HUES64 (cell line): Measurements from ENCODE around the gene NACA2.
"Not testable (repeated sequence)": the region's sequence is repeated elsewhere in the genome, so short reads cannot be mapped to it uniquely, and the experiment has no call there.

Source experiments
- H3K27ac ChIP-seq: 2 replicates; pipeline ENCODE4 v1.7.0; 2013; ENCODE audit warnings: low read depth, low read length, inconsistent platforms
- H3K27me3 ChIP-seq: 2 replicates; pipeline ENCODE4 v1.6.1; 2013; ENCODE audit warnings: mild to moderate bottlenecking, low read length; ENCODE audit not compliant: insufficient read depth
- H3K36me3 ChIP-seq: 2 replicates; pipeline ENCODE4 v1.6.1; 2013; ENCODE audit warnings: mild to moderate bottlenecking, low read length; ENCODE audit not compliant: insufficient read depth
- H3K4me1 ChIP-seq: 2 replicates; pipeline ENCODE4 v1.6.1; 2013; ENCODE audit warnings: mild to moderate bottlenecking, low read length, moderate library complexity; ENCODE audit not compliant: insufficient read depth
- H3K4me3 ChIP-seq: 2 replicates; pipeline ENCODE4 v1.5.1; 2013; ENCODE audit warnings: mild to moderate bottlenecking, low read length, moderate library complexity
- H3K9ac ChIP-seq: 2 replicates; pipeline ENCODE4 v1.6.1; 2013; ENCODE audit warnings: mild to moderate bottlenecking, low read depth, low read length
- H3K9me3 ChIP-seq: 2 replicates; pipeline ENCODE4 v1.6.1; 2013; ENCODE audit warnings: low read depth, low read length; ENCODE audit not compliant: insufficient read depth
- WGBS: fragments of 150-250, 120-280 bp; methylation state at CpG from one replicate; pipeline ENCODE4 v1.1.7; 2013; ENCODE audit warnings: missing lambda C conversion rate; 5-methylcytosine and 5-hydroxymethylcytosine counted together

NACA2 gene

DNA sequence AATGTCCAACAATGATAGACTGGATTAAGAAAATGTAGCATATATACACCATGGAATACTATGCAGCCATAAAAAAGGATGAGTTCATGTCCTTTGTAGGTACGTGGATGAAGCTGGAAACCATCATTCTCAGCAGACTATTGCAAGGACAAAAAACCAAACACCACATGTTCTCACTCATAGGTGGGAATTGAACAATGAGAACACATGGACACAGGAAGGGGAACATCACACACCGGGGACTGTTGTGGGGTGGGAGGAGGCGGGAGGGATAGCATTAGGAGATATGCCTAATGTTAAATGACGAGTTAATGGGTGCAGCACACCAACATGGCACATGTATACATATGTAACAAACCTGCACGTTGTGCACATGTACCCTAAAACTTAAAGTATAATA, 24.6 kb downstream of the NACA2 start:
- not testable (repeated sequence) for H3K4me3 ChIP-seq, H3K4me1 ChIP-seq, H3K36me3 ChIP-seq, H3K9ac ChIP-seq, H3K27me3 ChIP-seq, H3K27ac ChIP-seq
- peaks cover 17% of the 10 kb centered on the region for H3K9me3 ChIP-seq
- 93% methylated on average over 2 of the region's 5 CpGs for WGBS

DNA sequence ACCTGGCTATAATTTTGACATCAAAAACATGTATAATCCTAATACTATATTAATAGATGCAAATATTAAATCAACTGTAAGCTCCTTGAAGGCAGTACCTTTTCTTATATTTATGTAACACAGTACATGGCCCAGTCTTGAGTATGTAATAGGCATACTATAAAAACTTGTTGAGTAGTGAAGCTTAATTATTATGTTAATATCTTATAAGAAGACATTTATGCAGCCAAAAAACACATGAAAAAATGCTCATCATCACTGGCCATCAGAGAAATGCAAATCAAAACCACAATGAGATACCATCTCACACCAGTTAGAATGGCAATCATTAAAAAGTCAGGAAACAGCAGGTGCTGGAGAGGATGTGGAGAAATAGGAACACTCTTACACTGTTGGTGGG, 25.2 kb downstream of the NACA2 start:
- H3K9ac ChIP-seq, H3K4me3 ChIP-seq, H3K36me3 ChIP-seq, H3K27me3 ChIP-seq, H3K4me1 ChIP-seq, H3K27ac ChIP-seq: not testable (repeated sequence)
- peaks cover 11% of the 10 kb centered on the region for H3K9me3 ChIP-seq

DNA sequence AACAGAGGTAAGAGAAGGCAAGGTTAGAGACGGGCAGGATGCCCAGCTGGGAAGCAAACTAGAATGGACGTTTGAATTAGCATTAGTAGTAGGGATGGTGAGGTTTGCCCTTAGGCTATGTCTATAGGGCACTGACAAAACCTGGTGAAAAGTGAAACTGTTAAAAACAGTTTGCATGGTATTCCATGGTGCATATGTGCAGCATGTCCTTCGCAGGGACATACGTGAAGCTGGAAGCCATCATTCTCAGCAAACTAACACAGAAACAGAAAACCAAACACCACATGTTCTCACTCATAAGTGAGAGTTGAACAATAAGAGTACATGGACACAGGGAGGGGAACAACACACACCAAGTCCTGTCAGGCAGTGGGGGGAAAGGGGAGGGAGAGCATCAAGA, 25.8 kb downstream of the NACA2 start:
- Histone ChIP-seq H3K27me3 (no peaks in the 10 kb centered on the region), H3K36me3 (no peaks in the 10 kb centered on the region), H3K9ac (no peak overlapping the region), H3K9me3 (peaks cover 5% of the 10 kb centered on the region; the same call in 1 of the 2 replicates), H3K27ac (no peak overlapping the region), H3K4me3 (no peak overlapping the region), H3K4me1 (no peaks in the 10 kb centered on the region)
- whole genome bisulfite sequencing, result 66% methylated on average over 3 of the region's 4 CpGs

DNA sequence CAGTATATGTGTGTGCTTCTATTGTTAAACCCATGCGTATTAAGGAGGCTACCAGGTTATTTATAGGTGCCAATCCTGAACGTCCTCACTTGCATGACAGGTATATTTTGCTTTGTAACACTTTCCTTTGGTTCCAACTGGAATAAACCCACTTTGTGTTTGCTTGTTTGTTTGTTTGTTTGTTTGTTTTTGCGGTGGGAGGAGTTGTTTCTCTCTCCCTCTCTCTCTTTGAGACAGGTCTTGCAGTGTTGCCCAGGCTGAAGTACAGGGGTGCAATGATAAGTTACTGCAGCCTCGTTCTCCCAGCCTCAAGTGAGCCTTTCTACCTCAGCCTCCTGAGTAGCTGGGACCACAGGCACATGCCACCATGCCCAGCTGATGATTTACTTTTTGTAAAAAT, 28.7 kb downstream of the NACA2 start:
- H3K4me3 ChIP-seq, result no peak overlapping the region
- WGBS, result 90% methylated on average over 4 of the region's 4 CpGs
- H3K36me3 ChIP-seq, result no peaks in the 10 kb centered on the region
- no peak overlapping the region for H3K9ac ChIP-seq
- H3K27ac ChIP-seq, result no peak overlapping the region
- H3K9me3 ChIP-seq, result no peaks in the 10 kb centered on the region
- no peaks in the 10 kb centered on the region for H3K4me1 ChIP-seq
- H3K27me3 ChIP-seq, result no peaks in the 10 kb centered on the region

DNA sequence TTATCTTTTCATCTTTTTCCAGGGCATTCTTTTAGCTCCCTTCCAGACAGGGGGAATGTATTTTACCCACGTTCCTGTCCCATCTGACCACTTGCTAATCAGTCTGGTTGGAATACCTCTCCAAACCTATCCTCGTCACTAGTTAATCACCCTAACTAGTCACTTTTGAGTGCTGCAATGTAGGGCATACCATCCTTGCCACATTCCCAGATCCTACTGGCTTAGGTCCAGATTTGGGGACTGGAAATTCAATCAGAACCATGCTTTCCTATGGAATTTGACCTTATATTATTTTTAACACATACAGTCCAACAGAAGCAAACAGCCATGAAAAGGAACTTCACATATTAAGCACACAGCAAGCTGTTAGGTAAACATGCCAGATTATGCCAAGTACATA, 29.7 kb downstream of the NACA2 start:
- Histone ChIP-seq H3K4me1 (no peaks in the 10 kb centered on the region), H3K27ac (no peak overlapping the region), H3K9ac (no peak overlapping the region), H3K4me3 (no peak overlapping the region), H3K36me3 (no peaks in the 10 kb centered on the region), H3K27me3 (no peaks in the 10 kb centered on the region), H3K9me3 (no peaks in the 10 kb centered on the region)
- whole genome bisulfite sequencing, result 85% methylated on average over 2 of the region's 2 CpGs

DNA sequence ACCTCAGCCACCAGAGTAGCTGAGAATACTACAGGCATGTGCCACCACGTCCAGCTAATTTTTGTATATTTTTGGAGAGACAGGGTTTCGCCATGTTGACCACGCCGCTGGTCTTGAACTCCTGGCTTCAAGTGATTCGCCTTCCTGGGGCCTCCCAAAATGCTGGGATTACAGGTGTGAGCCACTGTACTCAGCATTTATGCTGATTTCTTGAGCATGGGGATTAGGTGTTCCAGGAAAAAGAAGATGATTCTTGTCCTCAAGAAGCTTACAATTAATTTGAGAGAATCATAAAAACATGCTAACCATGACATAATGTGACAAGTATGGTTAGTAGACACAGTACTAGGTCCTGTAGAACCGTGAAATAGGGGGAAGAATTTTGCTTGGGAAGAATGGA, 30.9 kb downstream of the NACA2 start:
- Histone ChIP-seq H3K36me3 (no peaks in the 10 kb centered on the region), H3K4me1 (no peaks in the 10 kb centered on the region)
- WGBS, result 91% methylated on average over 6 of the region's 6 CpGs

DNA sequence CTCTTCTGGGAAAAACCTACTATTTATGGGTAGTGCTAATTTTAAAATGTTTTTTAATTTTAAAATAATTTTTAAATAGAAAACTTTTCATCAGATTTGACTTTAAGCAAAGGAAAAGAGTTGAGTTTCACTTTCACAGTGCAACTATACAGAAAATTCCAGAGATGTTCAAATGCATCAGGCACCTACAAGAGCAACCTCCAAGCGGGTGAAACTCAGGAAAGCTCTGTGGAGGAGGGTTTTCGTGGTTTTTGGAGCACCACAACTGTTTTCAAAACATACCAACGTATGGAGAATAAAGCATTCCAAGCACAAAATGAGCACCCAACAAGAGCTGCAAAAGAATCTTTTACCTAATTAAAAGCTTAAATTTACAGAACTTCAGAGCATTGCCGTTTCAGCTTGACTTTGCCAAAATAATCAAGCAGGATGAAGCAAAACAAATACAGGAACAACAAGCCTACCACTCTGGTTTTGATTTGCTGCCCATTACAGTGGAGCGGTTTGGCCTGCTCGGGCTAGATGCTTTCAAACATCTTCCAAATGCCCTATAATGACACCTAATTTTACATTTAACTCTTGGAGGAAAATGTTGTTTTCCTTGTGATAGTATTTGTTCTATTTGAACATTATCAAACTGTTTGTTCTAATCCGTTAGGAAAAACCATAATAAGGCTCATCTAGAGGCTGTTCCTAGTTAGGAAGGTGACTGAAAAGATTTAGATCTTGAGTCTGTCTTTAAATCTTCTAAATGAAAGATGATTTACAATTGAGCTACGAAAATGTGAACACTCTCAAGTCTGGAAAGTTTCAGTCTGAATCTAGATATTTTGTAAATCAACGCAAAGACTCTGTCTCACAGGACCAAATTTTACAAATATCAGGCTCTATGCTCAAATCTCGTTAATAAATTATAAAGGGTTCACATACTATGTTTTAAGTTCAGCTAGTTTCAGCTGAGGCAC, 34.5 kb downstream of the NACA2 start:
- no peaks in the 10 kb centered on the region for H3K27me3 ChIP-seq
- 94% methylated on average over 10 of the region's 10 CpGs for WGBS
- no peak overlapping the region for H3K9ac ChIP-seq
- H3K4me1 ChIP-seq, result no peaks in the 10 kb centered on the region
- H3K9me3 ChIP-seq, result no peaks in the 10 kb centered on the region
- no peak overlapping the region for H3K27ac ChIP-seq
- H3K4me3 ChIP-seq, result no peak overlapping the region
- no peaks in the 10 kb centered on the region for H3K36me3 ChIP-seq

More for the DNA sequence above, 30.9 kb downstream of the NACA2 start:
- Histone ChIP-seq H3K27me3 (no peaks in the 10 kb centered on the region), H3K9ac (no peak overlapping the region), H3K27ac (no peak overlapping the region), H3K9me3 (no peaks in the 10 kb centered on the region), H3K4me3 (no peak overlapping the region)

DNA sequence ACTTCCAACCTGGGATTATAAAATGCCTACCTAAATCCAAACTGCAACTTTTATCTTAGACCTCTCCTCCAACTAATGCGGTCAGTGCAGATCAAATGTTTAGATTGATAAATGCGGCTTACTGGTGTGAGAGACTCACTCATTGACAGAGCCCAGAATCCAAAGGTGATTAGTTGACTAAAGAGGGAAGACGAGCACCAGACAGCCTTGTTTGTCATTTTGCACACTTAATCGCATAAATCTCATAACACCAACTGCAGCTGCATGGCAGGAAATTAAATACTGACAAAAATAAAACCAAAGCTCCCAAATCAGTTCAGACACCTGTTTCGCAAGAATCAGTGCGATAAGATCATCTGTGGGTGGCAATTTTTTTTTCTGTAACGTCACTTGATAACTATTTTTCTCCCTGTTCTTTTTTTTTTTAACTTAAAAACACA, 35.9 kb downstream of the NACA2 start:
- H3K9ac ChIP-seq, result no peak overlapping the region
- 87% methylated on average over 7 of the region's 7 CpGs for WGBS
- no peak overlapping the region for H3K27ac ChIP-seq
- no peaks in the 10 kb centered on the region for H3K36me3 ChIP-seq
- no peaks in the 10 kb centered on the region for H3K27me3 ChIP-seq
- no peaks in the 10 kb centered on the region for H3K9me3 ChIP-seq
- no peak overlapping the region for H3K4me3 ChIP-seq
- H3K4me1 ChIP-seq, result no peaks in the 10 kb centered on the region

DNA sequence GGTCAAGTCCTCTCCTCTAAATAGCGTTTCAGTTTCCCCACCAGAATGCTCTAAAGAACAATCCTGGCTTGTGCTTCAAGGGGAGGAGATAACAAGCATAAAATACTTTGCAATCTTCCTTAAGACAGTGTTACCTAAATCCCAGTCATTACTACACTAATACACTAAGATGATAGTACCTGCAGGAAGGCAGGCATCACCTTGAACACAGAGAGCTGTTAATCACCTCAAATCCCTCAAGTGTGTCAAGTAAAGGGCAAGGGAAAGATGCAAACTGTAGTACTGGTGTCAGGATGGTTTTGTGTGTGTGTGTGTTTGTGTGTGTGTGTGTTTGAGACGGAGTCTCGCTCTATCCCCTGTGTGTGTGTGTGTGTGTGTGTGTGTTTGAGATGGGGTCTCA, 36.8 kb downstream of the NACA2 start:
- Histone ChIP-seq H3K9ac (no peak overlapping the region), H3K4me1 (no peaks in the 10 kb centered on the region), H3K27ac (no peak overlapping the region), H3K27me3 (no peaks in the 10 kb centered on the region), H3K4me3 (no peak overlapping the region), H3K36me3 (no peaks in the 10 kb centered on the region), H3K9me3 (no peaks in the 10 kb centered on the region)
- WGBS, result 74% methylated on average over 3 of the region's 3 CpGs

DNA sequence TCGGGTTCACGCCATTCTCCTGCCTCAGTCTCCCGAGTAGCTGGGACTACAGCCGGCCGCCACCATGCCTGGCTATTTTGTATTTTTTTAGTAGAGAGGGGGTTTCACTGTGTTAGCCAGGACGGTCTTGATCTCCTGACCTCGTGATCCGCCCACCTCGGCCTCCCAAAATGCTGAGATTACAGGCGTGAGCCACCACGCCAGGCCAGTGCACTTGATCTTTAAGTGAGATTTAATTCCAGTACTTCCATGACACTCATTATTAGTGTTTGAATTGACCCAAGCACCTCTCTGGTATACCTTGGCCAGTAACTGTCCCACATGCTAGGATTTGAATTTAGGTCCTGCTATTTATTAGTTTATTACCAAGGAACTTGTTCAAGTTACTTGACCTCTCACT, 38.5 kb downstream of the NACA2 start:
- 94% methylated on average over 11 of the region's 11 CpGs for WGBS

DNA sequence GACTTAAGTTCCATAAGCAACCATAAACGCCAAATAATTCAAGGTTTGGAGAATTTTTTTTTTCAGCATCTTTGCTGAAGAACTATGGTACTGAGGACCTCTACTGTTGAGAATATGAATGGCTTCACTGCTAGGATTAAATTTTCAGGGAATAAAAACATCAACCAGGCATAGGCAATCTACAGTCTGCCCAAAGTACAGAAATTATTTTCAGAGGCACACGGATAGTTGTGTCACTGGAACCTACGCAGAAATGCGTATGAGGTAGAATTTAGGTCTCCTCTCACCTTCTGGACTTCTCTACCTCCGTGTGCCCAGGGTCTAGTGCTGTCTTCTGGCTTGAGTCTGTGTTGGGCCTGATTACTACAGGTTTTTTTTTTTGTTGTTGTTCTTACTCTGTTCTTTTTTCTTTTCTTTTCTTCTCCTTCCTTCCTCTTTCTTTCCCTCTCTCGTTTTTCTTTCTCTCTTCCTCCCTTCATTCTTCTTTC, 39.7 kb downstream of the NACA2 start:
- no peak overlapping the region for H3K27ac ChIP-seq
- 29% methylated on average over 5 of the region's 6 CpGs for WGBS
- H3K36me3 ChIP-seq, result no peaks in the 10 kb centered on the region
- H3K4me1 ChIP-seq, result no peaks in the 10 kb centered on the region
- H3K9ac ChIP-seq, result no peak overlapping the region
- no peaks in the 10 kb centered on the region for H3K27me3 ChIP-seq
- no peaks in the 10 kb centered on the region for H3K9me3 ChIP-seq
- no peak overlapping the region for H3K4me3 ChIP-seq

More for the DNA sequence above, 38.5 kb downstream of the NACA2 start:
- H3K4me3 ChIP-seq, H3K9ac ChIP-seq, H3K9me3 ChIP-seq, H3K4me1 ChIP-seq, H3K27me3 ChIP-seq, H3K27ac ChIP-seq, H3K36me3 ChIP-seq: not testable (repeated sequence)
